HFFc6 (cell line): Measurements from ENCODE around the gene KDM2A. TPM values are rescaled to one million over a fixed set of nuclear protein-coding genes. Genes with fewer than 3 reads are reported as not detected.
A peak's percentile ranks its signal among the peaks of the same experiment; 100 is the strongest.

Experiments
- DNase-seq: peaks from one replicate; pipeline ENCODE4 v3.0.0-alpha.2; 2018
- H3K27ac Mint-ChIP-seq: 2 replicates; pipeline ENCODE4 v1.8.0; 2020; ENCODE audit warnings: mild to moderate bottlenecking, mixed read lengths
- H3K27me3 Mint-ChIP-seq: 2 replicates; pipeline ENCODE4 v1.8.0; 2021; ENCODE audit warnings: mild to moderate bottlenecking, moderate library complexity, mixed read lengths; ENCODE audit not compliant: insufficient read depth
- H3K36me3 Mint-ChIP-seq: 2 replicates; pipeline ENCODE4 v1.8.0; 2021; ENCODE audit warnings: low read depth, mixed read lengths
- H3K4me1 Mint-ChIP-seq: 2 replicates; pipeline ENCODE4 v1.8.0; 2020; ENCODE audit warnings: low read depth, mixed read lengths
- H3K4me3 Mint-ChIP-seq: 2 replicates; pipeline ENCODE4 v1.8.0; 2020; ENCODE audit warnings: mild to moderate bottlenecking, moderate library complexity, mixed read lengths
- H3K9me3 Mint-ChIP-seq: 2 replicates; pipeline ENCODE4 v1.8.0; 2020; ENCODE audit warnings: mild to moderate bottlenecking, mixed read lengths
- CTCF ChIP-seq: fragments of 200-600 bp; sonication (generic); IDR thresholded peaks from 2 replicates; pipeline ENCODE4 v1.5.0; 2021; ENCODE audit warnings: antibody characterized with exemption, mild to moderate bottlenecking
- total RNA-seq, 6 experiments: library from RNA; stranded (reverse); fragmentation: NEBNext Ultra II Directional; extraction: Animal tissue kit (Norgen Biotek cat#: 25700); gene quantifications; 2 replicates in 1 of 6; 3 replicates in 5 of 6; pipeline ENCODE4 v1.2.3, GENCODE V29; 2021

KDM2A gene
- total RNA-seq, 6 experiments from 2014 or later: 46.1 to 55.0 (median 49.7) TPM

- H3K9me3 Mint-ChIP-seq: no peaks in the 10 kb centered on the region
- H3K4me1 Mint-ChIP-seq: peaks cover 6% of the 10 kb centered on the region
- DNase-seq: no peak
- peak overlapping the region; percentile 5 for H3K27ac Mint-ChIP-seq
- peaks cover 43% of the 10 kb centered on the region for H3K36me3 Mint-ChIP-seq
- peaks cover 1% of the 10 kb centered on the region for H3K27me3 Mint-ChIP-seq
- H3K4me3 Mint-ChIP-seq: no peak overlapping the region; the same call in 1 of the 2 replicates
- no peak for TF ChIP-seq CTCF
Measured at GRCh38 chr11:67253872-67254624, 135.0 kb downstream of the KDM2A start.

GRCh38 chr11:67254798-67255197 is 135.7 kb downstream of the KDM2A start:
- peaks cover 36% of the 10 kb centered on the region for H3K36me3 Mint-ChIP-seq

GRCh38 chr11:67255353-67255752 is 136.3 kb downstream of the KDM2A start:
- DNase-seq: no peak
- no peaks in the 10 kb centered on the region; the same call in none of the 2 replicates for H3K27me3 Mint-ChIP-seq
- no peak overlapping the region for H3K4me3 Mint-ChIP-seq
- no peaks in the 10 kb centered on the region; the same call in 1 of the 2 replicates for H3K9me3 Mint-ChIP-seq
- H3K4me1 Mint-ChIP-seq: peaks cover under 1% of the 10 kb centered on the region
- peak overlapping the region; percentile 20; the same call in 1 of the 2 replicates for H3K27ac Mint-ChIP-seq
- TF ChIP-seq CTCF: no peak
- H3K36me3 Mint-ChIP-seq: peaks cover 34% of the 10 kb centered on the region

More at GRCh38 chr11:67254798-67255197, 135.7 kb downstream of the KDM2A start:
- Mint-ChIP-seq H3K4me1 (no peaks in the 10 kb centered on the region), H3K27me3 (peaks cover 1% of the 10 kb centered on the region), H3K27ac (peak overlapping the region; percentile 29; the same call in 1 of the 2 replicates), H3K4me3 (no peak overlapping the region), H3K9me3 (no peaks in the 10 kb centered on the region)
- DNase-seq: no peak
- no peak for TF ChIP-seq CTCF

GRCh38 chr11:67255864-67256263 is 136.8 kb downstream of the KDM2A start:
- Mint-ChIP-seq H3K36me3 (peaks cover 34% of the 10 kb centered on the region), H3K9me3 (peaks cover 4% of the 10 kb centered on the region; the same call in 1 of the 2 replicates), H3K27me3 (no peaks in the 10 kb centered on the region; the same call in none of the 2 replicates), H3K27ac (peak overlapping the region; percentile 20; the same call in 1 of the 2 replicates), H3K4me3 (no peak overlapping the region), H3K4me1 (peaks cover 6% of the 10 kb centered on the region)
- TF ChIP-seq CTCF: no peak
- DNase-seq: no peak

- Mint-ChIP-seq H3K9me3 (peaks cover 4% of the 10 kb centered on the region; the same call in 1 of the 2 replicates), H3K27me3 (no peaks in the 10 kb centered on the region; the same call in none of the 2 replicates), H3K27ac (no peak overlapping the region), H3K36me3 (peaks cover 34% of the 10 kb centered on the region), H3K4me1 (peaks cover 11% of the 10 kb centered on the region), H3K4me3 (no peak overlapping the region)
- no peak for TF ChIP-seq CTCF
- DNase-seq: no peak
Measured at GRCh38 chr11:67256477-67257135, 137.5 kb downstream of the KDM2A start.
